K562 treated with DMSO at 1 percent for 12 hours (cell line): ENCODE measurements around the gene POTEB2. TPM values are rescaled to one million over a fixed set of nuclear protein-coding genes. Genes with fewer than 3 reads are reported as not detected.

Experiments used
- total RNA-seq: library from RNA; unstranded; fragments of 300-600 nt; gene quantifications from 2 replicates; pipeline ENCODE4 v1.2.3, GENCODE V29; 2022; ENCODE audit not compliant: insufficient read depth

POTEB2 gene
- not detected in 2 replicates for total RNA-seq

GRCh38 chr15:20866214-20866613, at the start of gene POTEB2:
Gene POTEB2 (minus strand): TSS chr15:20866314. CDS start chr15:20866281, 33 bp downstream.

